A673 (cell line): Measurements from ENCODE around the gene KCNQ1. TPM values are rescaled to one million over a fixed set of nuclear protein-coding genes. Genes with fewer than 3 reads are reported as not detected.

Source experiments
- BruUV-seq: library from RNA; stranded (reverse); fragments of 400-500 nt; replicated peaks from 2 replicates; lab custom pipeline; 2021; lab: Mats Ljungman, UMichigan
- CTCF ChIA-PET: fragments of 300-600 bp; sonication (Branson Sonifier 250); formaldehyde crosslinking; loops from one replicate; lab custom pipeline; 2022; ENCODE audit warnings: antibody characterized with exemption; lab: Charles Lee
- POLR2A ChIA-PET: fragments of 300-600 bp; sonication (Branson Sonifier 250); formaldehyde crosslinking; loops from one replicate; lab custom pipeline; 2022; ENCODE audit warnings: antibody characterized with exemption; ENCODE audit not compliant: low non-redundant PET; lab: Charles Lee
- DNase-seq: peaks from one replicate; pipeline ENCODE4 v3.0.0-alpha.2; 2015; ENCODE audit warnings: low spot score
- H3K27ac ChIP-seq: fragments of 200-600 bp; sonication (generic); 2 replicates; pipeline ENCODE4 v1.5.1; 2016; ENCODE audit warnings: mixed run types, low read depth, mild to moderate bottlenecking, mixed read lengths, antibody characterized with exemption, low read length; ENCODE audit not compliant: poor library complexity, severe bottlenecking
- H3K27me3 ChIP-seq: fragments of 200-600 bp; sonication (generic); replicated peaks from 2 replicates; pipeline ENCODE4 v1.6.1; 2017; ENCODE audit warnings: mixed run types, low read depth, mild to moderate bottlenecking, mixed read lengths, antibody characterized with exemption, low read length; ENCODE audit not compliant: insufficient read depth, poor library complexity
- H3K36me3 ChIP-seq: fragments of 200-600 bp; sonication (generic); 2 replicates; pipeline ENCODE4 v1.6.1; 2016; ENCODE audit warnings: mixed run types, mild to moderate bottlenecking, mixed read lengths, antibody characterized with exemption, low read length; ENCODE audit not compliant: insufficient read depth, poor library complexity, severe bottlenecking
- H3K4me1 ChIP-seq: fragments of 200-600 bp; sonication (generic); 2 replicates; pipeline ENCODE4 v1.6.1; 2017; ENCODE audit warnings: mixed run types, mild to moderate bottlenecking, mixed read lengths, antibody characterized with exemption, low read length; ENCODE audit not compliant: insufficient read depth, poor library complexity, severe bottlenecking
- H3K4me3 ChIP-seq: fragments of 200-600 bp; sonication (generic); 2 replicates; pipeline ENCODE4 v1.5.1; 2016; ENCODE audit warnings: low read depth, mixed run types, mild to moderate bottlenecking, mixed read lengths, low read length; ENCODE audit not compliant: poor library complexity, severe bottlenecking
- H3K9me3 ChIP-seq: fragments of 200-600 bp; sonication (generic); 2 replicates; pipeline ENCODE4 v1.6.1; 2016; ENCODE audit warnings: mixed run types, low read depth, mild to moderate bottlenecking, mixed read lengths, antibody characterized with exemption, low read length; ENCODE audit not compliant: poor library complexity, severe bottlenecking
- CTCF ChIP-seq: fragments of 300-800, 200-600 bp; sonication (generic); conservative IDR thresholded peaks from 2 replicates; pipeline ENCODE4 v1.5.1; 2017; ENCODE audit warnings: low read depth, mild to moderate bottlenecking, antibody characterized with exemption, low read length, moderate library complexity, mixed read lengths
- EZH2 ChIP-seq: fragments of 200-600 bp; sonication (generic); IDR thresholded peaks from 2 replicates; pipeline ENCODE4 v1.6.1; 2017; ENCODE audit warnings: borderline replicate concordance, low read depth, mild to moderate bottlenecking, mixed read lengths, antibody characterized with exemption, low read length; ENCODE audit not compliant: poor library complexity, severe bottlenecking
- intact Hi-C: fragments of 100-400 bp; cut with micrococcal nuclease; formaldehyde crosslinking; loops from one replicate; pipeline ENCODE4 v1.10.0; 2022; ENCODE audit not compliant: unreplicated experiment
- total RNA-seq: library from RNA; stranded (reverse); gene quantifications from 2 replicates; pipeline ENCODE4 v1.2.3, GENCODE V29; 2021

The KCNQ1 gene
- total RNA-seq, 1 experiment from 2014 or later = not detected

GRCh38 chr11:2574043-2574552, 129.3 kb downstream of the KCNQ1 start:
- Histone ChIP-seq H3K4me3 (no peak overlapping the region), H3K36me3 (no peaks in the 10 kb centered on the region), H3K4me1 (no peaks in the 10 kb centered on the region), H3K27me3 (no peaks in the 10 kb centered on the region), H3K9me3 (no peaks in the 10 kb centered on the region), H3K27ac (no peak overlapping the region)
- intact Hi-C loops = no loop called here
- no TSS peak for BruUV-seq
- no peak for DNase-seq
- CTCF ChIA-PET = no interaction called here
- POLR2A ChIA-PET = no interaction called here
- TF ChIP-seq EZH2 = no peak
- TF ChIP-seq CTCF = no peak

GRCh38 chr11:2574553-2575535, 130.0 kb downstream of the KCNQ1 start:
- Histone ChIP-seq H3K4me3 (no peak overlapping the region), H3K36me3 (no peaks in the 10 kb centered on the region), H3K27me3 (no peaks in the 10 kb centered on the region), H3K27ac (no peak overlapping the region), H3K4me1 (no peaks in the 10 kb centered on the region), H3K9me3 (no peaks in the 10 kb centered on the region)
- TF ChIP-seq CTCF (no peak), EZH2 (no peak)
- POLR2A ChIA-PET = no interaction called here
- DNase-seq = no peak
- CTCF ChIA-PET = no interaction called here
- intact Hi-C loops = no loop called here
- no TSS peak for BruUV-seq

- Histone ChIP-seq H3K36me3 (no peaks in the 10 kb centered on the region), H3K4me1 (no peaks in the 10 kb centered on the region), H3K9me3 (no peaks in the 10 kb centered on the region), H3K4me3 (no peak overlapping the region), H3K27me3 (no peaks in the 10 kb centered on the region), H3K27ac (no peak overlapping the region)
- TF ChIP-seq CTCF (no peak), EZH2 (no peak)
- no TSS peak for BruUV-seq
- ChIA-PET POLR2A (no interaction called here), CTCF (no interaction called here)
- DNase-seq = no peak
- intact Hi-C loops = no loop called here
Measured at GRCh38 chr11:2575591-2576051, 130.8 kb downstream of the KCNQ1 start.
